Uterus (tissue), 2 donors: ENCODE results near the gene HSPG2.

ENCODE experiments used
- POLR2A ChIP-seq, 2 donors: fragments of 450-650 bp; IDR thresholded peaks; one replicate each; pipeline ENCODE4 v1.6.1; 2016; ENCODE audit warnings: antibody characterized with exemption in 2 of 2, mild to moderate bottlenecking in 1 of 2, moderate library complexity in 1 of 2
- TF ChIP-seq, protein P1 (sequence below), 4 experiments: fragments of 200-600 bp in 2 of 4; fragments of 450-650 bp in 2 of 4; sonication (generic) in 2 of 4; IDR thresholded peaks; one replicate each; pipeline ENCODE4 v1.5.1; 2016 to 2019; ENCODE audit warnings: antibody characterized with exemption in 4 of 4, mild to moderate bottlenecking in 2 of 4, moderate library complexity in 1 of 4

DNA sequence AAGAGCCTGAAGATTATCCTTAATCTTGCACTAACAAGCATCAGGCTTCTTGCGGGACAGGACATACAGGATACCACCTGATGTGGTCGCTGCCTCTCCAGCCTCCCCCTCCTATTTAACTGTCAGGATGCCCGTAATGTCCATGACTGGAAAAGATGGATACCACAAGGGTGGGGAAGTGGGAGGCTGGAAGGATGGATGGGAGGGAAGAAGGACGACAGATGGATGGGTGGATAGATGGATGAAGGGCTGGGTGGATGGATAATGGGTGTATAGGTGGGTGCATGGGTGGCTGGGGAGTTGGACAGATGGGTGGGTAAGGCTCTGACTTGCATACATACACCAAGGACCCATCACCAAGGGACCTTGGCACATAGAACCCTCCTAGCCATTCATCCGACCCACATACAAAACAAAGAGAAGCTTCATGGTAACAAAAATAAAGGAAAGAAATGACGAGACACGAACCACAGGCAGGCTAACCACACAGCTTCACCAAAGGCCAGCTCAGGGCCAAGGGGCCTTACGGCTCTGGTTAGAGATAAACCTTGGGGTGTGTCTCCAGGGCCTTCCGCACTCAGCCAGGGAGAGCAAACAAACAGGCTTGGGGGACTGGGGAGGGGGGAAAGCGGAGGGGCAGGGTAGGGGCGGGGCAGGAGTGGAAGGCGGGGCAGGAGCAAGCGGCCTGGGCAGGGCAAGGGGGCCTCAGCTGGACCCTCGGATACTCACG, 50.5 kb downstream of the HSPG2 start:
- TF ChIP-seq, protein P1, sequence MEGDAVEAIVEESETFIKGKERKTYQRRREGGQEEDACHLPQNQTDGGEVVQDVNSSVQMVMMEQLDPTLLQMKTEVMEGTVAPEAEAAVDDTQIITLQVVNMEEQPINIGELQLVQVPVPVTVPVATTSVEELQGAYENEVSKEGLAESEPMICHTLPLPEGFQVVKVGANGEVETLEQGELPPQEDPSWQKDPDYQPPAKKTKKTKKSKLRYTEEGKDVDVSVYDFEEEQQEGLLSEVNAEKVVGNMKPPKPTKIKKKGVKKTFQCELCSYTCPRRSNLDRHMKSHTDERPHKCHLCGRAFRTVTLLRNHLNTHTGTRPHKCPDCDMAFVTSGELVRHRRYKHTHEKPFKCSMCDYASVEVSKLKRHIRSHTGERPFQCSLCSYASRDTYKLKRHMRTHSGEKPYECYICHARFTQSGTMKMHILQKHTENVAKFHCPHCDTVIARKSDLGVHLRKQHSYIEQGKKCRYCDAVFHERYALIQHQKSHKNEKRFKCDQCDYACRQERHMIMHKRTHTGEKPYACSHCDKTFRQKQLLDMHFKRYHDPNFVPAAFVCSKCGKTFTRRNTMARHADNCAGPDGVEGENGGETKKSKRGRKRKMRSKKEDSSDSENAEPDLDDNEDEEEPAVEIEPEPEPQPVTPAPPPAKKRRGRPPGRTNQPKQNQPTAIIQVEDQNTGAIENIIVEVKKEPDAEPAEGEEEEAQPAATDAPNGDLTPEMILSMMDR (IDR thresholded peaks at IDR 0.05) = no peak
- TF ChIP-seq POLR2A (IDR thresholded peaks at IDR 0.05) = no peak
